Upper lobe of left lung (tissue), 6 donors: ENCODE measurements around the gene GPR176. TPM values are rescaled to one million over a fixed set of nuclear protein-coding genes. Genes with fewer than 3 reads are reported as not detected.

ENCODE experiments used
- ATAC-seq, 2 donors: fragments of 200-7000 bp; cut with Tn5 transposase; one replicate each; pipeline ENCODE4 v1.9.1; 2022; ENCODE audit warnings: mild to moderate bottlenecking in 2 of 2, moderate library complexity in 2 of 2; ENCODE audit not compliant: low FRiP score in 2 of 2
- DNase-seq, 2 donors: peaks; one replicate each; pipeline ENCODE4 v3.0.0-alpha.2; 2019 to 2020
- H3K27ac ChIP-seq, 4 donors: fragments of 200-600 bp; sonication (generic); one replicate each; pipeline ENCODE4 v1.5.1; 2016 to 2019
- H3K27me3 ChIP-seq, 4 donors: fragments of 200-600 bp; sonication (generic); one replicate each; pipeline ENCODE4 v1.5.1; 2017 to 2019
- H3K36me3 ChIP-seq, 4 donors: fragments of 200-600 bp; sonication (generic); one replicate each; pipeline ENCODE4 v1.5.1; 2016 to 2019
- H3K4me1 ChIP-seq, 4 donors: fragments of 200-600 bp; sonication (generic); one replicate each; pipeline ENCODE4 v1.5.1; 2018 to 2019
- H3K4me3 ChIP-seq, 4 donors: fragments of 200-600 bp; sonication (generic); one replicate each; pipeline ENCODE4 v1.5.1; 2017 to 2019; ENCODE audit warnings: mild to moderate bottlenecking in 2 of 4, moderate library complexity in 1 of 4
- H3K9me3 ChIP-seq, 4 donors: fragments of 200-600 bp; sonication (generic); one replicate each; pipeline ENCODE4 v1.5.1; 2018 to 2019
- EP300 ChIP-seq, 4 donors: sonication (generic); formaldehyde crosslinking; IDR thresholded peaks; one replicate each; pipeline ENCODE4 v1.5.1; 2017; ENCODE audit warnings: antibody characterized with exemption in 4 of 4, control low read depth in 2 of 4
- POLR2A ChIP-seq, 4 donors: fragments of 450-650 bp; IDR thresholded peaks; one replicate each; pipeline ENCODE4 v1.5.1; 2016 to 2017; ENCODE audit warnings: antibody characterized with exemption in 4 of 4, mild to moderate bottlenecking in 2 of 4
- POLR2AphosphoS5 ChIP-seq, 2 donors: sonication (generic); formaldehyde crosslinking; IDR thresholded peaks; one replicate each; pipeline ENCODE4 v1.5.1; 2017; ENCODE audit warnings: antibody characterized with exemption in 2 of 2
- WGBS, 2 donors: methylation state at CpG; one replicate each; pipeline ENCODE4 v1.1.5; 2017 to 2018; 5-methylcytosine and 5-hydroxymethylcytosine counted together
- total RNA-seq, 6 donors: library from RNA; depleted of rRNA in 4 of 6; stranded (reverse); fragments of >200 nt in 4 of 6; gene quantifications; one replicate each; pipeline versions ENCODE4 v1.1.0 to v1.2.1, GENCODE V29; 2016 to 2021
- TF ChIP-seq, protein P1 (sequence below), 6 experiments: fragments of 450-650 bp in 4 of 6; fragments of 200-600 bp in 2 of 6; sonication (generic) in 2 of 6; IDR thresholded peaks; one replicate each; pipeline ENCODE4 v1.5.1; 2016 to 2019; ENCODE audit warnings: antibody characterized with exemption in 6 of 6
- donor health status: DM: no; HTN: no; CAD: no; lungs with moderate emphysema.
- donor health status: DM: no; HTN: yes; CAD: no; lungs with severe emphysema.

The GPR176 gene
- total RNA-seq, 6 donors from 2014 or later = 1.4 to 12.0 (median 4.9) TPM

DNA sequence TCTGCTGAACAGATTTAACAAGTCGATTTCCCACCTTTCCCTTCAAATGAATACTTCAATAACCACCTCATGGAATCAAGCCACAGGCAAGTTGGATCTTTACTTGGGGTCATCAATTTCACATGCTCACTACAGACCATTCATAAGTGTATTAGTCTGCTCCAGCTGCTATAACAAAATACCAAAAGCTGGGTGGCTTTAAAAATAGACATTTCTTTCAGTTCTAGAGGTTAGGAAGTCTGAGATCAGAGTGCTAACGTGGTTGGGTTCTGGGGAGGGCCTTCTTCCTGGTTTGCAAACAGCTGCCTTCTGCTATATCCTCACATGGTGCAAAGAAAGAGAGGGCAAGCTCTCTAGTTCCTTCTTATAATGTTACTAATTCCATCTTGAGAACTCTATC, 5.1 kb downstream of the GPR176 start:
- no peak overlapping the region for H3K4me3 ChIP-seq
- H3K36me3 ChIP-seq = no peaks in the 10 kb centered on the region
- H3K27me3 ChIP-seq = peaks cover 0 to 6% (median 2%) of the 10 kb centered on the region in 4 donors
- DNase-seq (no peak), ATAC-seq (no peak)
- WGBS, 2 donors = 82 to 100% methylated on average over 2 of the region's 2 CpGs
- peaks cover 6% of the 10 kb centered on the region in 4 donors for H3K4me1 ChIP-seq
- no peaks in the 10 kb centered on the region for H3K9me3 ChIP-seq
- H3K27ac ChIP-seq = no peak overlapping the region
- TF ChIP-seq, protein P1, sequence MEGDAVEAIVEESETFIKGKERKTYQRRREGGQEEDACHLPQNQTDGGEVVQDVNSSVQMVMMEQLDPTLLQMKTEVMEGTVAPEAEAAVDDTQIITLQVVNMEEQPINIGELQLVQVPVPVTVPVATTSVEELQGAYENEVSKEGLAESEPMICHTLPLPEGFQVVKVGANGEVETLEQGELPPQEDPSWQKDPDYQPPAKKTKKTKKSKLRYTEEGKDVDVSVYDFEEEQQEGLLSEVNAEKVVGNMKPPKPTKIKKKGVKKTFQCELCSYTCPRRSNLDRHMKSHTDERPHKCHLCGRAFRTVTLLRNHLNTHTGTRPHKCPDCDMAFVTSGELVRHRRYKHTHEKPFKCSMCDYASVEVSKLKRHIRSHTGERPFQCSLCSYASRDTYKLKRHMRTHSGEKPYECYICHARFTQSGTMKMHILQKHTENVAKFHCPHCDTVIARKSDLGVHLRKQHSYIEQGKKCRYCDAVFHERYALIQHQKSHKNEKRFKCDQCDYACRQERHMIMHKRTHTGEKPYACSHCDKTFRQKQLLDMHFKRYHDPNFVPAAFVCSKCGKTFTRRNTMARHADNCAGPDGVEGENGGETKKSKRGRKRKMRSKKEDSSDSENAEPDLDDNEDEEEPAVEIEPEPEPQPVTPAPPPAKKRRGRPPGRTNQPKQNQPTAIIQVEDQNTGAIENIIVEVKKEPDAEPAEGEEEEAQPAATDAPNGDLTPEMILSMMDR (IDR thresholded peaks at IDR 0.05) = no peak
- TF ChIP-seq EP300 (IDR thresholded peaks at IDR 0.05) = no peak
- TF ChIP-seq POLR2AphosphoS5 (IDR thresholded peaks at IDR 0.05) = no peak
- no peak for TF ChIP-seq POLR2A (IDR thresholded peaks at IDR 0.05)

DNA sequence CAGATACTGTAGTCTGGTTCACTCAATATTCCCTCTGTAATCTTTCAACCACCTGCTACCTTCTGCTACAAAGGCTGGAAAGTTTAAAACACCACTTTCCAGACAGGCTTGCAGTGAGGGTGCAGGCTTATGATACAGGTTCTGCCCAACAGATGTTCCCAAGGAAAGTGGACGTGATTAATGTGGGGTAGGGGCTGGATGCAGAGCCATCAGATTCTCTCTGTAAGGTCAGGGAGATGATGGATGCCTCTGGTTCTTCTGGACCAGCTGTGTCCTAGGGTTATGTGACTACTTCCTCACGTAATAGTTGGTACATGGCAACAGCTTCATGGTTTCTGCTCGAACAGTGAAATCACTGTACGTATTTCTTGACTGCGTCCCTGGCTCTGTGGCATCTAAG, 11.1 kb downstream of the GPR176 start:
- ATAC-seq = no peak
- Histone ChIP-seq H3K27me3 (no peaks in the 10 kb centered on the region), H3K9me3 (no peaks in the 10 kb centered on the region), H3K36me3 (no peaks in the 10 kb centered on the region), H3K4me3 (no peak overlapping the region), H3K4me1 (no peaks in the 10 kb centered on the region), H3K27ac (no peak overlapping the region)
- TF ChIP-seq, protein P1 (IDR thresholded peaks at IDR 0.05) = no peak
- TF ChIP-seq POLR2A (IDR thresholded peaks at IDR 0.05) = no peak
- no peak for TF ChIP-seq POLR2AphosphoS5 (IDR thresholded peaks at IDR 0.05)
- TF ChIP-seq EP300 (IDR thresholded peaks at IDR 0.05) = no peak
- DNase-seq = no peak
- 78 to 83% methylated on average over 5 of the region's 5 CpGs for WGBS, 2 donors

DNA sequence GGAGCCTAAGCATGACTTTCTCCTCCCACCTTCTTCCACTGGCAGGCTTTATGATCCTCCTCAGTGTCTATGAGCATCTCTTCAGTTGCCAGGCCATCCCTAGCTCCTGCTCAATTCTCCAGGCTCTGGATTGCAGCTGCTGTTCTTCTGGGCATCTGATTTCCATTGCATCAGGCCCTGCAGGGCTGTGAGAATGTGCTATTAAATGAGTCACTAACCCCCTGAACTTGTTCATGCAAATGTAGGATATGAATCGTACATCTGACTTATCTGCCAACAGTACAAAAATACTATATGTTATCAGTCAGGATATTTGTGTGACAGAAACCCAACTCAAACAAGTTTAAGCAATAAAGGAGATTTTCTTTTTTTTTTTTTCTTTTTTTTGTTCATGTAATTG, 11.9 kb downstream of the GPR176 start:
- Histone ChIP-seq H3K27ac (no peak overlapping the region), H3K27me3 (no peaks in the 10 kb centered on the region), H3K4me3 (no peak overlapping the region), H3K4me1 (no peaks in the 10 kb centered on the region), H3K36me3 (no peaks in the 10 kb centered on the region), H3K9me3 (no peaks in the 10 kb centered on the region)
- ATAC-seq = peak in 1 of 2 donors; percentile 17
- TF ChIP-seq, protein P1 (IDR thresholded peaks at IDR 0.05) = no peak
- TF ChIP-seq POLR2A (IDR thresholded peaks at IDR 0.05) (no peak), EP300 (IDR thresholded peaks at IDR 0.05) (no peak), POLR2AphosphoS5 (IDR thresholded peaks at IDR 0.05) (no peak)
- DNase-seq = no peak
- WGBS, 2 donors = 63% methylated on average over 1 of the region's 1 CpG

DNA sequence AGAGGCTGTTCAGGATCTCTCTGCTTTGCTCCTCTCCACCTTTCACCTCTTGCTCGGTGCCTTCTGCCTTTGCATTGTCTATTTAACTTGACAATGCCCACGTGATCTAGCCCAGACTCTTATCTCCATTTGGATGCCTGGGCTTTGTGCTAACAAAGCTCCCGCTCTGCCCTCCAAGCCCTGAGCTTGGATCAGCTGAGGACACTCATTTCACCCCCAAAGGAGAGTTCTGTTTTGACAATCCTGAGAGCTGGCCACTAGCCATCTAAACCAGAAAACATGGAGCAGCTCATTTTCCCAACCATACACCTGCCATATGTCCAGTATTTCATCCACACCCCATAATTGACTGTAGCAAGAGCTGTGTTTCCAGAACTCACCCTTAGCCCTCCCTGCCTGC, 12.8 kb downstream of the GPR176 start:
- TF ChIP-seq, protein P1 (IDR thresholded peaks at IDR 0.05) = no peak
- TF ChIP-seq EP300 (IDR thresholded peaks at IDR 0.05) (no peak), POLR2A (IDR thresholded peaks at IDR 0.05) (no peak), POLR2AphosphoS5 (IDR thresholded peaks at IDR 0.05) (no peak)
- WGBS, 2 donors = 77 to 78% methylated on average over 3 of the region's 3 CpGs
- Histone ChIP-seq H3K27ac (no peak overlapping the region), H3K36me3 (no peaks in the 10 kb centered on the region), H3K9me3 (no peaks in the 10 kb centered on the region), H3K4me3 (no peak overlapping the region), H3K4me1 (no peaks in the 10 kb centered on the region), H3K27me3 (no peaks in the 10 kb centered on the region)
- DNase-seq = no peak
- ATAC-seq = no peak

DNA sequence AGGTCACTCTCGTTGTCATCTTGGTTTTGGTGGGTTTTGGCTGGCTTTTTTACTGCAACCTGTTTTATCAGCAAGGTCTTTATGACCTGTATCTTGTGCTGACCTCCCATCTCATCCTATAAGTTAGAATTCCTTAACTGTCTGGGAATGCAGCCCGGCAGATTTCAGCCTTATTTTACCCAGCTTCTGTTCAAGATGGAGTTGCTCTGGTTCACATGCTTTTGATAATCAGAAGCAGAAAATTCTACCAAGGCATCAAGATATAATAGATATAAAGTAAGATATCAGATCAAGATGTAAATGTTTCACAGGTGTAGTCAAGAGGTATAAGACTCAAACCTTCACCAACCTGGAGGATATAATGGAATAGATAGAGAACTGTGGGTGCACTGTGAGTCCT, 16.0 kb downstream of the GPR176 start:
- no peak overlapping the region for H3K27ac ChIP-seq
- no peak for ATAC-seq
- 85 to 98% methylated on average over 2 of the region's 2 CpGs for WGBS, 2 donors
- no peaks in the 10 kb centered on the region for H3K36me3 ChIP-seq
- no peaks in the 10 kb centered on the region for H3K27me3 ChIP-seq
- no peaks in the 10 kb centered on the region for H3K4me1 ChIP-seq
- no peak overlapping the region for H3K4me3 ChIP-seq
- no peak for DNase-seq
- no peaks in the 10 kb centered on the region for H3K9me3 ChIP-seq
- TF ChIP-seq POLR2AphosphoS5 (IDR thresholded peaks at IDR 0.05) (no peak), EP300 (IDR thresholded peaks at IDR 0.05) (no peak), POLR2A (IDR thresholded peaks at IDR 0.05) (no peak)
- TF ChIP-seq, protein P1 (IDR thresholded peaks at IDR 0.05) = no peak
